GM18907 (cell line): ENCODE measurements around the gene TRAF3IP1.
"Not testable (repeated sequence)": the region's sequence is repeated elsewhere in the genome, so short reads cannot be mapped to it uniquely, and the experiment has no call there.

ENCODE experiments used
- ATAC-seq: cut with Tn5 transposase; IDR thresholded peaks from one replicate; pipeline ENCODE4 v1.9.1; 2021; ENCODE audit warnings: mild to moderate bottlenecking, moderate library complexity; ENCODE audit not compliant: unreplicated experiment

Gene TRAF3IP1

GRCh38 chr2:238441262-238442114 lies 121.2 kb downstream of the TRAF3IP1 start:
- no peak for ATAC-seq

GRCh38 chr2:238442257-238442656 lies 121.9 kb downstream of the TRAF3IP1 start:
- not testable (repeated sequence) for ATAC-seq

GRCh38 chr2:238444242-238444641 lies 123.9 kb downstream of the TRAF3IP1 start:
- ATAC-seq, result no peak

- ATAC-seq, result no peak
These were observed 125.3 kb downstream of the TRAF3IP1 start for GRCh38 chr2:238445409-238446190.

GRCh38 chr2:238446371-238446770 lies 126.1 kb downstream of the TRAF3IP1 start:
- no peak for ATAC-seq

- ATAC-seq, result no peak
These were observed 128.0 kb downstream of the TRAF3IP1 start for GRCh38 chr2:238448031-238448955.

- no peak for ATAC-seq
These were observed 128.9 kb downstream of the TRAF3IP1 start for GRCh38 chr2:238449241-238449640.

GRCh38 chr2:238449909-238450417 lies 129.6 kb downstream of the TRAF3IP1 start:
- no peak for ATAC-seq

GRCh38 chr2:238450440-238450861 lies 130.1 kb downstream of the TRAF3IP1 start:
- ATAC-seq, result no peak
